ENCODE results near the gene MOB1A.

MOB1A gene

DNA sequence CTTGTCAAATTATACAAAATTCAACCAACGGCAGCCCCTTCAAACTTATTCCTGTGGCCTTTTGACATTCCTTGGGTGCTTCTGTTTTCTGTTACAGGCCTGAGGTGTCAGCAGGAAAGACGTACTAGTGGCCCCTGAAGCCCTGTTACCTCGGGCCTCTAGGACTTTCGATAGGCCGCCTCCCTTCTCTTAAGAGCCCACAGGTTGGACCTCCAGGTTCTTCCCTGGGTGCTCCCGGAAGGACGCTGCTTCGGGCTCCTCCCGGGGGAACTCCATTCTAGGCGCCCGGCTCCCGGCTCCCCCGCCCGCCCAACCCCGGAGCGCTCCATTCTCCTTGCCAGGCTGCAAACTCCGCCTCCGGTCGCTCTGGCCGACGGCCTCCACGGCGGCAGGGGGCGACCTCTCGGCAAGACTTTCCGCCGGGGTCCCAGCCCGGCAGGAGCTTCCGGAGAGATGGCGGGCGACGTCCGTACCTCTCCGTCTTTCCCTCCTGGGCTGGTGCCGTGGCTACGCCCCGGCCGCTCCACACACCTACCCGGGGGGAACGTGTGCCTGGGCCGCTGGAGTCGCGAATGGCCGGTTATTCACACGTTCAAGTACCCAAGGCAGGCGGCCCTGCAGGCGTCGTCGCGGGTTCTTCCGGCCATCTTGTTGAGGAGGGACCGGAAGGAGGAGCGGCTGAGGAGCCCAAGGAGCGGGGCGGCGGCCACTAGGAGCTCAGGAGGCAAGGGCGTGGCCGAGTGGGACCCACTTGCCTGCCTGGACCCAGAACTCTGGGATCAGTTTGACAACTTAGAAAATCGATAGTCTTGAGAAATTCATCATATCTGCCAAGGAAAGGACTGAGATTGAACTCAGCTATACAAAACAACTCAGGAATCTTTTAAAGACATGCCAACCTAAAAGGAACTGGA is 58.5 kb downstream of the MOB1A start:
- TF ChIP-seq, protein P1, sequence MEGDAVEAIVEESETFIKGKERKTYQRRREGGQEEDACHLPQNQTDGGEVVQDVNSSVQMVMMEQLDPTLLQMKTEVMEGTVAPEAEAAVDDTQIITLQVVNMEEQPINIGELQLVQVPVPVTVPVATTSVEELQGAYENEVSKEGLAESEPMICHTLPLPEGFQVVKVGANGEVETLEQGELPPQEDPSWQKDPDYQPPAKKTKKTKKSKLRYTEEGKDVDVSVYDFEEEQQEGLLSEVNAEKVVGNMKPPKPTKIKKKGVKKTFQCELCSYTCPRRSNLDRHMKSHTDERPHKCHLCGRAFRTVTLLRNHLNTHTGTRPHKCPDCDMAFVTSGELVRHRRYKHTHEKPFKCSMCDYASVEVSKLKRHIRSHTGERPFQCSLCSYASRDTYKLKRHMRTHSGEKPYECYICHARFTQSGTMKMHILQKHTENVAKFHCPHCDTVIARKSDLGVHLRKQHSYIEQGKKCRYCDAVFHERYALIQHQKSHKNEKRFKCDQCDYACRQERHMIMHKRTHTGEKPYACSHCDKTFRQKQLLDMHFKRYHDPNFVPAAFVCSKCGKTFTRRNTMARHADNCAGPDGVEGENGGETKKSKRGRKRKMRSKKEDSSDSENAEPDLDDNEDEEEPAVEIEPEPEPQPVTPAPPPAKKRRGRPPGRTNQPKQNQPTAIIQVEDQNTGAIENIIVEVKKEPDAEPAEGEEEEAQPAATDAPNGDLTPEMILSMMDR (IDR thresholded peaks at IDR 0.05) = peak; percentile 44; the same call in 1 of the 2 replicates

DNA sequence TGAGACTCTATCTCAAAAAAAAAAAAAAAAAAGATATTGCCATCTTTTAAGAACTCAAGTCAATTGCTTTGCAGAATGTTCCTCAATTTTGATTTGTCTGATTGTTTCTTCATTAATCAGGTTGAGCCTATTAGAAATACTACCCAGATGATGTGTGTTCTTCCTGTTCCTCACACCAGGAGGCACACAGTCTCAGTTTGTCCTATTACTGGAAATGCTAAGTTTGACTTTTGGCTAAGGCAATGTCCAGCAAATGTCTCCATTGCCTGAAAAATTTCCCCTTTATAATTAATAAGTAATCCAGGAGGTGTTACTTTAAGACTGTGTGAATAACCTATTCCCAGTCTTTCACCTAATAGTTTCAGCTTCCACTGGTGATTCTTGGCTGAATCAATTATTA is 59.3 kb downstream of the MOB1A start:
- TF ChIP-seq, protein P1 (IDR thresholded peaks at IDR 0.05) = no peak

DNA sequence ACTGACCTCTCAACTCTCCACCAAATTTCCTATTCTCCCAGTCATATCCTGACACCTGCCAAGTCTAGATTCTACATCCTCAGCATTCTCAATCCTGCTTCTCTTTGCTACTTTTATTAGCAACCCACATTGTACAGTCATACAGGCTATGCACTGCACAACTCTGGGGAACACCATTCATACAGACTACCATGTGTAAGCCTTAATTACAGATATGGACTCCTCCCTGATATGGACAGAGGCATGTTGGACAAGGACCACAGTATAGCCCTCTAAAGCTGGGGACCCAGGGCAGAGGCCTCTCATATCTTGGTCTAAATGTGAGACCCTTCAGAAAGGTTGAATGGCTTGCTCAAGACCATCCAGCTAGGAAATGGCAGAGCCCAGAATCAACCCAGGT is 67.3 kb downstream of the MOB1A start:
- TF ChIP-seq, protein P1 (IDR thresholded peaks at IDR 0.05) = no peak

DNA sequence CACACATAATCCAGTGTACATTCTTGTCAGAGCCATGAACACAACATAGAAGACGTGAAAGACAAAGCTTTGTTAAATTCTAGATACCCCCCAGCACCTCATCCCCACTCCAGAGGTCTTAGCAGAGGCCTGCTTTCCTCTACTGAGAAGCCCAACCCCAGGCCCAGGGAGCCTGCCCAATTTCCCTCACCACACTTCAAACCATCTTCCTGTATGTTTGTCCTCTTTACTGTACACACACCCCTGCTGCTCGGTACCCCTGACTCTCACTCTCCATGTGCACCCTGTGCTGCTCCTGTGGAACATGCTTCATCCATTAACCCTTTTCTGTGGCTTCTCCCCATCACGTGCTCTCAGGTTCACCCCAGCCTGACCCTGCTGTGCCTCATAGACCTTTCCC is 68.1 kb downstream of the MOB1A start:
- TF ChIP-seq, protein P1 (IDR thresholded peaks at IDR 0.05) = no peak

DNA sequence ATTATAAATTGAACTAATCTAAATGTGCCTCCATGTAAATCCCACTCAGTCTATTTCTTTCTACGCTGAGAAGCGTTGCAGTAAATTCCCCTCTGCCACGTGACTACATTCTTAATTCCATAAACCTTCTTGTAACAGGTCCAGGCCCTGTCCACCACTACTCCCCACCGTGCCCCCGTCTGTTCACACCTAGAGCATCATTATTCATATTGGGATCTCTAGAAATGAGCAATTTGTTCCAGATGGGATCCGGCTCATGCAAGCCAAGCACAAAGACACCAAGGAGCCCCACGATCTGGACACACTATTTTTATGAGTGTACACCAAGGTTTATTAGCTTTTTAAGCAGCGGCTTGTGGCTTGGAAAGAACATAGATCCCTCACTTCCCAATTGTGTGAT is 69.1 kb downstream of the MOB1A start:
- TF ChIP-seq, protein P1 (IDR thresholded peaks at IDR 0.05) = no peak

DNA sequence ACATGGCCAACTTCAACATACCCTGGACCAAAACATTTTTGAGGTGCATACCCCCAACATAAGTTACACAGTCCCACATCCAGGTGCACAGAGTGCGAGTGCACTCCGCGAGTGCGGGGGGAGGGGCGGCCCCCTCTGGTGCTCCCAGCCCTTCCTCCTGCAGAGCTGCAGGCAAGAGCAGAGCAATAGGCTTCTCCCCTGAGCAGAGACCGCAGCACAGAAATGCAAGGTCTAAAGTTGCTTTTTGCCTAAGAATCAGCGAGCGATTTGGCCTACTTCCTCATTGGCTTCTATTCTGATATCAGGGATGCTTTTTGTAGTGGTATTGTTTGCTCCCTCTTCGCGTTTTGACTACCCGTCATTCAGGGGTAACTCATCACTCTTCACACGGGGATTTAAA is 71.6 kb downstream of the MOB1A start:
- TF ChIP-seq, protein P1 (IDR thresholded peaks at IDR 0.05) = no peak

DNA sequence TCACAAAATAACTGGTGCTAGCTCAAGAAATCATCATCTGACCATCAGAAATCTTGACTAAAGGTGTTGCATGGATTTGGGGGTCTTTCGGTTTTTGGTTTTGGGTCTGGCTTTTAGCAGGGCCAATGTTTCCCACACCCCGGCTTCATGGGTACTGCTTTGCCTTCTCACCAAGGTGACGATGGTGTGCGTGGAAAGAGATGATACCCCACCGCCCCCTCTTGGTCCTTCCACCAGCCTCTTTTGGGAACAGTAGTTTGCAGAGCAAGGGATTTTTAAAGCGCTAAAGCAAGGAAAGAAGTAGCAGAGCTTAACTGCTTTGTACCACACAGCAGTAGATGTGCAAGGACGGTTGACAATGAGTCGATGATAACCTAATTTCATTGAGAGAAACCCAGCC is 73.3 kb downstream of the MOB1A start:
- TF ChIP-seq, protein P1 (IDR thresholded peaks at IDR 0.05) = no peak

All from LNCAP (cell line).